Colon (tissue), 2 donors: ENCODE results near the gene TOM1L2.

ENCODE experiments used
- FAIRE-seq: peaks from 2 replicates; lab custom pipeline; 2012; peaks lifted over from hg19 to GRCh38; lab: Jason Lieb, UNC
- donor health status: control.
- donor health status: control.

The TOM1L2 gene

DNA sequence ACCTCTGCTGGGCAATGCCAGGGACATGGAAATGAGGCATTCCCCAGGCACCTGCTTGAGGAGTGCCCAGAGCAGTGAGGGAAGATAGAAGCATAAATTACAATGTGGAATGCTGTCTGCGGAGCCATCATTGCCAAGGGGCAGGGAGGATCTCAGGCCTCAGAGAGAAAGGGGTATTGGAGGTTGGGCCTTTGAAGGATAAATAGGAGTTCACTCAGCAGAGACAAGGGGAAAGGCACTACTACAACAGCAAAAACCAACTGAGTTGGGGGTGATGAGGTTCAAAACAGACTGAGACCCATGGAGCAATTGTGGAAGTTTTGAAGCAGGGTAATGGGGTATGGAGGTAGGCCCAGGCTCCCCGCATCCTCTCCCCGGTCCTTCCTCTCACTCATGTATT lies 168.2 kb downstream of the TOM1L2 start:
- FAIRE-seq, result no peak

DNA sequence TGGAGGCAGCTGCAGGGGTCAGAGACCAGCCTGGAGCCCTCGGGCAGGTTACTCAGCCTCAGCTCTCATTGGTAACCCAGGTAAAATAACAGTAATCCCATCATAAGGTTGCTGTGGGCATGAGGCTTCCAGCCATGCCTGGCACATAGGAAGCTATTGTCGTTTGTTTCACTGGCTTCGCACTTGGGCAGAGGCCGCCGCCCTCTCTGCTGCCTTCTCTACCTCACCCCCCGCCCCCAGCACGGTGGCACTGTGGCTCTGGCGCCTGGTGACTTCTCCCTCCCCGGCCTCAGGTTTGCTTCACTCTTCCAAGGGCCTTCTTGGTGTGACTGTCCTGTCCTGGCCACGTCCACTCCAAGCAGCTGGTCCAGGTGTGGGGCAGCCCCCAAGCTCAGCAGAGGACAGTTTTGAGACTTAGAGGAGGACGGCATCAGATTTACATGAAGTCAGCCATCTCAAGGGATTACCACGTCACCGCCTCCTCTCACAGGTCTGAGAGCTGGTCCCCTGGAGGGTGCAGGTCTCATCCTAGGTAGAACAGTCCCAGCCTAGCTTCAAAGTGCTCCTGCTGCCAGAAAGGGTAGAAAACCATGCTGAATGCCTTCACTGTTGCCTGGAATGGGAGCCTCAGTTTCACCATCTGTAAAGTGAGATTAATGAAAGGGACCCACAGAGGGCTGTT lies 170.3 kb downstream of the TOM1L2 start:
- FAIRE-seq, result no peak

DNA sequence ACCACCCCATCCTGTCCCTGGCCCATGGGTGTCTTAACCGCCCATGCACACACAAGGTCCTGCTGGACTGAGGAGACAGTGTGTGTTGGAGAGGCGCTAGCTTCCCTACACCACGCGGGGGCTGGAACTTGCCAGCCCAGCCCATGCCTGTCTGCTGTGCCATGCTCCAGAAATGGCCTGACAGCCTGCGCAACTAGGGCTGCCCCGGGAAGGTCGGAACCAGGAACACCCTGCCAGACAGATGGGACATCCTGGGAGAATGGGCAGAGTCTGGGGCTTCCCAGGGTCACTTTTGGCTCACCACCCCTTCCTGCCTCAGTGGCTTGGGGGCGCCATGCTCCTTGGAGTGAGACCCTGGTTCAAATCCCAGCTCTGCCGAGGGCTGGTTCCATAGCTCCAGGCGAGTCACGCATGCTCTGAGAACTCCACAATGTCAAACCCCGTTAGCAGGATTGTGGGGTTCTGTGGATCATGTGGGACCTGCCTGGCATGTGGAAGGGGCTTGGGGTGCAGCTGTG lies 171.6 kb downstream of the TOM1L2 start:
- FAIRE-seq, result no peak

DNA sequence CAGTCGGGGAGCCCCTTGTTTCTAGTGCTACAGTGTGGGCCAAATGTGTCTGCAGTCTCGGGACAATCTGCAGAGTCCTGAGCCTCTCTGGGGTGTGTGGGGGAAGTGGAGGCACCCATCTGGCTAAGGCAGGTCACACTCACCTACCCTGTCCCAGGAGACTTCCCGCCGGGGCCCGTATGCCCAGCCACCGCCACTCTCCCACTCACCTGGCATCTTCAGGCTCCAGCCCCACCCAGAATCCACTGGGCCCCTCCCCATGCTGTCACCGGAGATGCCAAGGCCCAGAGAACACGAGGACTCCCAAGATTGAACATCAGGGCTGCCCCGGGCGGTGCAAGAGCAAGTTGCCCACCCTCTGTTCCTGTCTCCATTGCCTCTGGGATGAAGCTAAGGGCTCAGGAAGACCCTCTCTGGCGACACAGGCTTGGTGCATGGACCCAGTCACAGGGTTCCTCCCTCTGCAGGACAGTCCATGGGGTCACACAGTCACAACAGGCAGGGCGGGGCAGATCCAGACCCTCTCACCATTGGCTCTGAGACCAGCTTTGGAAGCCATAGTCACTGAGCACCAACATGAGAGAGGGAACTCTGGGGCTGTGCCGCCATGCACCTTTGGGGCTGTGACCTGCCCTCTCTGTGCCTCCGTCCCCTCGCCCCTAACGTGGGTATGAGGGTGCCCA lies 173.5 kb downstream of the TOM1L2 start:
- no peak for FAIRE-seq

DNA sequence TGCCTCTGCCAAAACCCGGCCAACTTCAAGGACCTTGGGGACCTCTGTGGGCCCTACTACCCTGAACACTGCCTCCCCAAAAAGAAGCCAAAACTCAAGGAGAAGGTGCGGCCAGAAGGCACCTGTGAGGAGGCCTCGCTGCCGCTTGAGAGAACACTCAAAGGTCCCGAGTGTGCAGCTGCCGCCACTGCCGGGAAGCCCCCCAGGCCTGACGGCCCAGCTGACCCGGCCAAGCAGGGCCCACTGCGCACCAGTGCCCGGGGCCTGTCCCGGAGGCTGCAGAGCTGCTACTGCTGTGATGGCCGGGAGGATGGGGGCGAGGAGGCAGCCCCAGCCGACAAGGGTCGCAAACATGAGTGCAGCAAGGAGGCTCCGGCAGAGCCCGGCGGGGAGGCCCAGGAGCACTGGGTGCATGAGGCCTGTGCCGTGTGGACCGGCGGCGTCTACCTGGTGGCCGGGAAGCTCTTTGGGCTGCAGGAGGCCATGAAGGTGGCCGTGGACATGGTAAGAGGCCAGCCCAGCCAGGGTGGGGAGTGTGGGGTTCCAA lies 174.1 kb downstream of the TOM1L2 start:
- no peak for FAIRE-seq

DNA sequence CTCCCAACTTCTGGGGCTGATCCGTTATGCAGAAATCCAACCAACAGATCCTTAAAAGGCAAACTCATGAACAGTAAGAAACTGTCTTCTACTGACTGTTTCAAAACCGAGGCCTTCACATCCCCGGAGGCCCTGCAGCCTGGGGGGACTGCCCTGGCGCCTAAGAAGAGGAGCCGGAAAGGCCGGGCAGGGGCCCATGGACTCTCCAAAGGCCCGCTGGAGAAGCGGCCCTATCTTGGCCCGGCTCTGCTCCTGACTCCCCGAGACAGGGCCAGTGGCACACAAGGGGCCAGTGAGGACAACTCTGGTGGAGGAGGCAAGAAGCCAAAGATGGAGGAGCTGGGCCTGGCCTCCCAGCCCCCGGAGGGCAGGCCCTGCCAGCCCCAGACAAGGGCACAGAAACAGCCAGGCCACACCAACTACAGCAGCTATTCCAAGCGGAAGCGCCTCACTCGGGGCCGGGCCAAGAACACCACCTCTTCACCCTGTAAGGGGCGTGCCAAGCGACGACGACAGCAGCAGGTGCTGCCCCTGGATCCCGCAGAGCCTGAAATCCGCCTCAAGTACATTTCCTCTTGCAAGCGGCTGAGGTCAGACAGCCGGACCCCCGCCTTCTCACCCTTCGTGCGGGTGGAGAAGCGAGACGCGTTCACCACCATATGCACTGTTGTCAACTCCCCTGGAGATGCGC lies 174.9 kb downstream of the TOM1L2 start:
- FAIRE-seq, result no peak

DNA sequence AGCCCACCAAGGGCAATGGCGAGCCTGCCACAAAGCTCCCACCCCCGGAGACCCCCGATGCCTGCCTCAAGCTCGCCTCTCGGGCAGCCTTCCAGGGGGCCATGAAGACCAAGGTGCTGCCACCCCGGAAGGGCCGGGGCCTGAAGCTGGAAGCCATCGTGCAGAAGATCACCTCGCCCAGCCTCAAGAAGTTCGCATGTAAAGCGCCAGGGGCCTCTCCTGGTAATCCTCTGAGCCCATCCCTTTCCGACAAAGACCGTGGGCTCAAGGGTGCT lies 175.5 kb downstream of the TOM1L2 start:
- FAIRE-seq, result no peak

DNA sequence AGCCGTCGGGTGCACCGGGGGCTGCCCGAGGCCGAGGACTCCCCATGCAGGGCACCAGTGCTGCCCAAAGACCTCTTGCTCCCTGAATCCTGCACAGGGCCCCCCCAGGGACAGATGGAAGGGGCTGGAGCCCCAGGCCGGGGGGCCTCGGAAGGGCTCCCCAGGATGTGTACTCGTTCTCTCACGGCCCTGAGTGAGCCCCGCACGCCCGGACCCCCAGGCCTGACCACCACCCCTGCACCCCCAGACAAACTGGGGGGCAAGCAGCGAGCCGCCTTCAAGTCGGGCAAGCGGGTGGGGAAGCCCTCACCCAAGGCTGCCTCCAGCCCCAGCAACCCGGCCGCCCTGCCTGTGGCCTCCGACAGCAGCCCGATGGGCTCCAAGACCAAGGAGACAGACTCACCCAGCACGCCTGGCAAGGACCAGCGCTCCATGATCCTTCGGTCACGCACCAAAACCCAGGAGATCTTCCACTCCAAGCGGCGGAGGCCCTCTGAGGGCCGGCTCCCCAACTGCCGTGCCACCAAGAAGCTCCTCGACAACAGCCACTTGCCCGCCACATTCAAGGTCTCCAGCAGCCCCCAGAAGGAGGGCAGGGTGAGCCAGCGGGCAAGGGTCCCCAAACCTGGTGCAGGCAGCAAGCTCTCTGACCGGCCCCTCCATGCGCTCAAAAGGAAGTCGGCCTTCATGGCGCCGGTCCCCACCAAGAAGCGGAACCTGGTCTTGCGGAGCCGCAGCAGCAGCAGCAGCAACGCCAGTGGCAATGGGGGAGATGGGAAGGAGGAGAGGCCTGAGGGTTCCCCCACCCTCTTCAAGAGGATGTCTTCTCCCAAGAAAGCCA lies 176.0 kb downstream of the TOM1L2 start:
- FAIRE-seq, result no peak

DNA sequence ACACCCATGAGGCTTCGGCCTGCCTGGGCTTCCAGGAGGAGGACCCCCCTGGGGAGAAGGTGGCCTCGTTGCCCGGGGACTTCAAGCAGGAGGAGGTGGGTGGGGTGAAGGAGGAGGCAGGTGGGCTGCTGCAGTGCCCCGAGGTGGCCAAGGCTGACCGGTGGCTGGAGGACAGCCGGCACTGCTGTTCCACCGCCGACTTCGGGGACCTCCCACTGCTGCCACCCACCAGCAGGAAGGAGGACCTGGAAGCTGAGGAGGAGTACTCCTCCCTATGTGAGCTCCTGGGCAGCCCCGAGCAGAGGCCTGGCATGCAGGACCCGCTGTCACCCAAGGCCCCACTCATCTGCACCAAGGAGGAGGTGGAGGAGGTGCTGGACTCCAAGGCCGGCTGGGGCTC lies 176.9 kb downstream of the TOM1L2 start:
- no peak for FAIRE-seq

DNA sequence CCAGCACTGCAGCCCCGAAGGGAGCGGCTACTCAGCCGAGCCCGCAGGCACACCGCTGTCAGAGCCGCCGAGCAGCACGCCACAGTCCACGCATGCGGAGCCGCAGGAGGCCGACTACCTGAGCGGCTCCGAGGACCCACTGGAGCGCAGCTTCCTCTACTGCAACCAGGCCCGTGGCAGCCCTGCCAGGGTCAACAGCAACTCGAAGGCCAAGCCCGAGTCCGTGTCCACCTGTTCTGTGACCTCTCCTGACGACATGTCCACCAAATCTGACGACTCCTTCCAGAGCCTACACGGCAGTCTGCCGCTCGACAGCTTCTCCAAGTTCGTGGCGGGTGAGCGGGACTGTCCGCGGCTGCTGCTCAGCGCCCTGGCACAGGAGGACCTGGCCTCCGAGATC lies 177.8 kb downstream of the TOM1L2 start:
- FAIRE-seq, result no peak
